CD4-positive, alpha-beta T cell (primary cell): ENCODE data around the gene LAGE3. TPM values are rescaled to one million over a fixed set of nuclear protein-coding genes. Genes with fewer than 3 reads are reported as not detected.
A peak's percentile ranks its signal among the peaks of the same experiment; 100 is the strongest.

Experiments used
- ATAC-seq: fragments of 200-7000 bp; cut with Tn5 transposase; one replicate; pipeline ENCODE4 v1.10.0; 2022; ENCODE audit warnings: mild to moderate bottlenecking; ENCODE audit not compliant: poor library complexity
- CTCF ChIA-PET: fragments of 350-600 bp; sonication (Branson Sonifier 250); formaldehyde crosslinking; loops from one replicate; lab custom pipeline; 2021; ENCODE audit warnings: antibody characterized with exemption, inconsistent platforms; lab: Charles Lee
- POLR2A ChIA-PET: fragments of 350-600 bp; sonication (Branson Sonifier 250); formaldehyde crosslinking; loops from one replicate; lab custom pipeline; 2021; ENCODE audit warnings: antibody characterized with exemption, inconsistent platforms; lab: Charles Lee
- DNase-seq, 14 experiments: peaks; one replicate each; pipeline ENCODE4 v3.0.0-alpha.2; 2013 to 2020; ENCODE audit warnings: mixed read lengths in 2 of 14
- H3K27ac ChIP-seq, 2 donors: one replicate each; pipeline versions ENCODE4 v1.5.1 to v1.7.0; 2013; ENCODE audit warnings: low read length in 2 of 2, low read depth in 1 of 2, mild to moderate bottlenecking in 1 of 2
- H3K27me3 ChIP-seq, 2 experiments: 1 replicate in 1 of 2; 2 replicates in 1 of 2; pipeline versions ENCODE4 v1.6.1 to v1.7.0; 2013; ENCODE audit warnings: low read length in 2 of 2, control low read depth in 1 of 2, mild to moderate bottlenecking in 1 of 2, moderate library complexity in 1 of 2; ENCODE audit not compliant: insufficient read depth in 2 of 2, control insufficient read depth in 1 of 2
- H3K36me3 ChIP-seq: one replicate; pipeline ENCODE4 v1.6.1; 2013; ENCODE audit warnings: low read length, control low read depth; ENCODE audit not compliant: insufficient read depth
- H3K4me1 ChIP-seq: one replicate; pipeline ENCODE4 v1.6.1; 2013; ENCODE audit warnings: low read length, control low read depth; ENCODE audit not compliant: insufficient read depth
- H3K4me3 ChIP-seq: one replicate; pipeline ENCODE4 v1.5.1; 2013; ENCODE audit warnings: mild to moderate bottlenecking, low read length, moderate library complexity
- H3K9me3 ChIP-seq, 2 experiments: 1 replicate in 1 of 2; 2 replicates in 1 of 2; pipeline versions ENCODE4 v1.6.1 to v1.7.0; 2013; ENCODE audit warnings: low read length in 2 of 2, mild to moderate bottlenecking in 2 of 2, control low read depth in 1 of 2, moderate library complexity in 1 of 2; ENCODE audit not compliant: control insufficient read depth in 1 of 2, insufficient read depth in 1 of 2
- H3K27ac Mint-ChIP-seq: one replicate; pipeline ENCODE4 v1.8.0; 2020; ENCODE audit warnings: mixed read lengths
- H3K27me3 Mint-ChIP-seq: one replicate; pipeline ENCODE4 v1.8.0; 2021; ENCODE audit warnings: mixed read lengths
- H3K36me3 Mint-ChIP-seq: one replicate; pipeline ENCODE4 v1.8.0; 2021; ENCODE audit warnings: low read depth, mixed read lengths
- H3K4me1 Mint-ChIP-seq: one replicate; pipeline ENCODE4 v1.8.0; 2021; ENCODE audit warnings: low read depth, mixed read lengths
- H3K4me3 Mint-ChIP-seq: one replicate; pipeline ENCODE4 v1.8.0; 2020; ENCODE audit warnings: mild to moderate bottlenecking, mixed read lengths
- H3K9me3 Mint-ChIP-seq: one replicate; pipeline ENCODE4 v1.8.0; 2020; ENCODE audit warnings: mixed read lengths
- intact Hi-C, 2 experiments: fragments of 100-400 bp; cut with DNase I in 1 of 2; cut with micrococcal nuclease in 1 of 2; formaldehyde crosslinking; loops; one replicate each; pipeline versions ENCODE4 v1.15.1 to v1.9.0; 2023 to 2025; cut with DNase I, micrococcal nuclease
- total RNA-seq, 174 experiments: library from RNA in 2 of 174; stranded (reverse) in 2 of 174; gene quantifications; one replicate each; pipeline ENCODE4 v1.2.3 and lab custom pipeline; 2021 to 2026
- TF ChIP-seq, protein P1 (sequence below): fragments of 200-600 bp; IDR thresholded peaks from one replicate; pipeline ENCODE4 v1.8.0; 2022; ENCODE audit warnings: antibody characterized with exemption, mild to moderate bottlenecking

The LAGE3 gene
- total RNA-seq, 2 experiments from 2014 or later, result 5.7 to 6.6 TPM

DNA sequence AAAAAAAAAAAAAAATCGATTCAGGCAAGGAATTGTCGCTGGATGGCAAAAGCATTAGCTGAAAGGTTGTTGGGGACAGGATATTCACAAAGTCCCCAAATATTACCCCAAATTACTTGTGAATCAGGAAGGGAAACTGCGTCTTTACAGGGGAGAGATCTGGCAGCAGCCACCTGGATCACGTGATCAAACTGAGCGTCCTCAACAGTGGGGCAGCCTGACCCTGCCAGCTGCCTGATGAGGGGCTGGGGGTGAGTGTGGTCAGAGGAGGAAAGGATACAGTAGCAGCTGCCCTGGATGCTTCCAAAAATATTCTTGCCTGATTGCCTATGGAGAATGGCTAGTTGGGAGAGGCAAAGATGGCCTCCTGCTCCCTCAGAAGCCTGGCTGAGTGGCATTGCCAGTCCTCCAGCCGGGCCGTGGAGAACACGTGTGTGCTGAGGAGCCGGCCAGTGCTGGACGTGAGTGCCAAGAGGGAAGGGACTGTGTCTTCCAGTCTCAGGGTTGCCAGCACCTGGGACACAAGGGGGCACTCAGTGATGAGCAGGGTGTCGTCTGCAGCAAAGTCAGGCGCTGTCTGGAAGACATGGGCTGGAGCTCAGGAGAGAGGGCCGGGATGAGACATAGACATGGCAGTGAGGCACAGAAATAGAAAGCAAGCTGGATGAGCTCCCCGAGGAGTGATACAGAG lies 3.0 kb upstream of the LAGE3 start:
- Histone ChIP-seq H3K27ac (no peak overlapping the region), H3K9me3 (no peaks in the 10 kb centered on the region), H3K27me3 (no peaks in the 10 kb centered on the region), H3K4me3 (no peak overlapping the region), H3K4me1 (peaks cover 45% of the 10 kb centered on the region), H3K36me3 (peaks cover 16% of the 10 kb centered on the region)
- TF ChIP-seq, protein P1, sequence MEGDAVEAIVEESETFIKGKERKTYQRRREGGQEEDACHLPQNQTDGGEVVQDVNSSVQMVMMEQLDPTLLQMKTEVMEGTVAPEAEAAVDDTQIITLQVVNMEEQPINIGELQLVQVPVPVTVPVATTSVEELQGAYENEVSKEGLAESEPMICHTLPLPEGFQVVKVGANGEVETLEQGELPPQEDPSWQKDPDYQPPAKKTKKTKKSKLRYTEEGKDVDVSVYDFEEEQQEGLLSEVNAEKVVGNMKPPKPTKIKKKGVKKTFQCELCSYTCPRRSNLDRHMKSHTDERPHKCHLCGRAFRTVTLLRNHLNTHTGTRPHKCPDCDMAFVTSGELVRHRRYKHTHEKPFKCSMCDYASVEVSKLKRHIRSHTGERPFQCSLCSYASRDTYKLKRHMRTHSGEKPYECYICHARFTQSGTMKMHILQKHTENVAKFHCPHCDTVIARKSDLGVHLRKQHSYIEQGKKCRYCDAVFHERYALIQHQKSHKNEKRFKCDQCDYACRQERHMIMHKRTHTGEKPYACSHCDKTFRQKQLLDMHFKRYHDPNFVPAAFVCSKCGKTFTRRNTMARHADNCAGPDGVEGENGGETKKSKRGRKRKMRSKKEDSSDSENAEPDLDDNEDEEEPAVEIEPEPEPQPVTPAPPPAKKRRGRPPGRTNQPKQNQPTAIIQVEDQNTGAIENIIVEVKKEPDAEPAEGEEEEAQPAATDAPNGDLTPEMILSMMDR, result no peak
- Mint-ChIP-seq H3K4me3 (no peak overlapping the region), H3K9me3 (no peaks in the 10 kb centered on the region), H3K27ac (no peak overlapping the region), H3K4me1 (peaks cover 20% of the 10 kb centered on the region), H3K27me3 (no peaks in the 10 kb centered on the region), H3K36me3 (no peaks in the 10 kb centered on the region)
- no peak for DNase-seq
- intact Hi-C loops, result loop anchor here in 1 of 2 experiments (10.0 kb wide), 1 partner anchor 47 kb away; the partner anchor contains the start of gene GDI1
- ATAC-seq, result no peak
- POLR2A ChIA-PET, result no interaction called here
- CTCF ChIA-PET, result no interaction called here

DNA sequence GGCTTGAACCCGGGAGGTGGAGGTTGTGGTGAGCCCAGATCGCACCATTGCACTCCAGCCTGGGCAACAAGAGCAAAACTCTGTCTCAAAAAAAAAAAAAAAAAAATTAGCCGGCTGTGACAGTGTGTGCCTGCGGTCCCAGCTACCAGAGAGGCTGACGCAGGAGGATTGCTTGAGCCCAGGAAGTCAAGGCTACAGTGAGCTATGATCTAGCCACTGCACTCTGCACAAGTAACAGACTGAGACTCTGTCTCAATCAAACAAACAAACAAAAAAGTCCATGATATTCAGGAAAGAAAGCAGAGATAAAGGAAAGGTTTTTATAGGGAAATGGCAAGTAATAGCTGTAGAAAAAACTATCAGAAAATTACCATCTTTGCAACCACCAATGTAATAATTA lies 2.1 kb upstream of the LAGE3 start:
- no peaks in the 10 kb centered on the region for H3K36me3 Mint-ChIP-seq
- no peaks in the 10 kb centered on the region for H3K27me3 Mint-ChIP-seq
- H3K9me3 ChIP-seq, result no peaks in the 10 kb centered on the region
- H3K4me1 Mint-ChIP-seq, result peaks cover 26% of the 10 kb centered on the region
- H3K36me3 ChIP-seq, result peaks cover 16% of the 10 kb centered on the region
- intact Hi-C loops, result loop anchor here in 1 of 2 experiments (10.0 kb wide), 1 partner anchor 46 kb away; the partner anchor contains the start of gene GDI1
- no peak overlapping the region for H3K4me3 Mint-ChIP-seq
- no peak overlapping the region for H3K4me3 ChIP-seq
- H3K9me3 Mint-ChIP-seq, result no peaks in the 10 kb centered on the region
- peak overlapping the region; percentile 12 for H3K27ac Mint-ChIP-seq
- H3K4me1 ChIP-seq, result peaks cover 46% of the 10 kb centered on the region
- ATAC-seq (no peak), DNase-seq (no peak)
- no peak overlapping the region for H3K27ac ChIP-seq
- POLR2A ChIA-PET, result no interaction called here
- no peaks in the 10 kb centered on the region for H3K27me3 ChIP-seq
- CTCF ChIA-PET, result no interaction called here
- TF ChIP-seq, protein P1, result no peak

DNA sequence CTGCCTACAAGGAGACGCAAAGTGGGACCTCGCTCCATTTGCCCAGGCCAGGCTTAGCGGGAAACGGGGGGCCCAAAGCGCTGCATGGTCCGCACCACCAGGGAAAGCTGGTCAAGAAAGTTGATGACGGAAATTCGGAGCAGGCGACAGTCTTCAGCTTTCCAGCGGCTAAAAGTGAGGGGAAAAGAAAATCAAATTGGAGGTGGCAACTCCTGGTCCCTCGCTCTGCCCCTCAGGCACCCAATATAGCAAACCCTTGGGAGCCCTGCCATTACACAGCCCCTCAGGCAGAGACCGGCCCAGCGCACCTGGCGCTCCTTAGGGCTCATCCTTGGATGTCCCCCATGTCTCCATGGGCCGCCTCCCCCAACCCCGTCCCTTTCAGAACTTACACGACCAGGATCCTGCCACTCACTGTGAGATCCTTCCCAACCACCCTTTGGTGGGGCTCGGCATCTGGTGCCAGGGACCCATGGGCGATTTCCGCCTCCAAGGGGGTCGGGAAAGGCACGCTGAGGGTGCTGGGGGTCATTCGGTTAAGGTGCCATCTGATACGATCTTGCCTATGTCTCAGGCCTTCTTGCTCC lies 1.1 kb downstream of the LAGE3 start:
- DNase-seq (no peak), ATAC-seq (no peak)
- intact Hi-C loops, result loop anchor here in 1 of 2 experiments (1.0 to 5.0 kb wide), 2 partner anchors 20 to 39 kb away; partner anchors contain the start of genes FAM3A and PLXNA3
- Mint-ChIP-seq H3K4me1 (peaks cover 26% of the 10 kb centered on the region), H3K4me3 (peak overlapping the region; percentile 78), H3K27ac (peak overlapping the region; percentile 90), H3K36me3 (peaks cover 7% of the 10 kb centered on the region), H3K9me3 (no peaks in the 10 kb centered on the region), H3K27me3 (no peaks in the 10 kb centered on the region)
- POLR2A ChIA-PET, result interaction anchor here (0.7 to 1.5 kb wide), 8 partner anchors 9 to 80 kb away, joined by 3 to 8 read pairs (median 3); partner anchors contain the start of genes FAM3A, PLXNA3, RPL10 and UBL4A
- H3K27me3 ChIP-seq, result no peaks in the 10 kb centered on the region
- H3K9me3 ChIP-seq, result no peaks in the 10 kb centered on the region
- H3K27ac ChIP-seq, result peak overlapping the region; percentile 34 to 74
- TF ChIP-seq, protein P1, result no peak
- peak overlapping the region; percentile 56 for H3K4me3 ChIP-seq
- no peaks in the 10 kb centered on the region for H3K36me3 ChIP-seq
- H3K4me1 ChIP-seq, result peaks cover 24% of the 10 kb centered on the region
- CTCF ChIA-PET, result interaction anchor here (1.1 kb wide), 1 partner anchor 12 kb away, joined by 3 read pairs; the partner anchor contains the start of gene SLC10A3
